ENCODE results near the gene PIH1D1.

- TF ChIP-seq, protein P1, sequence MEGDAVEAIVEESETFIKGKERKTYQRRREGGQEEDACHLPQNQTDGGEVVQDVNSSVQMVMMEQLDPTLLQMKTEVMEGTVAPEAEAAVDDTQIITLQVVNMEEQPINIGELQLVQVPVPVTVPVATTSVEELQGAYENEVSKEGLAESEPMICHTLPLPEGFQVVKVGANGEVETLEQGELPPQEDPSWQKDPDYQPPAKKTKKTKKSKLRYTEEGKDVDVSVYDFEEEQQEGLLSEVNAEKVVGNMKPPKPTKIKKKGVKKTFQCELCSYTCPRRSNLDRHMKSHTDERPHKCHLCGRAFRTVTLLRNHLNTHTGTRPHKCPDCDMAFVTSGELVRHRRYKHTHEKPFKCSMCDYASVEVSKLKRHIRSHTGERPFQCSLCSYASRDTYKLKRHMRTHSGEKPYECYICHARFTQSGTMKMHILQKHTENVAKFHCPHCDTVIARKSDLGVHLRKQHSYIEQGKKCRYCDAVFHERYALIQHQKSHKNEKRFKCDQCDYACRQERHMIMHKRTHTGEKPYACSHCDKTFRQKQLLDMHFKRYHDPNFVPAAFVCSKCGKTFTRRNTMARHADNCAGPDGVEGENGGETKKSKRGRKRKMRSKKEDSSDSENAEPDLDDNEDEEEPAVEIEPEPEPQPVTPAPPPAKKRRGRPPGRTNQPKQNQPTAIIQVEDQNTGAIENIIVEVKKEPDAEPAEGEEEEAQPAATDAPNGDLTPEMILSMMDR (IDR thresholded peaks at IDR 0.05), result no peak
- TF ChIP-seq POLR2AphosphoS5 (IDR thresholded peaks at IDR 0.05) (no peak), POLR2A (IDR thresholded peaks at IDR 0.05) (no peak), EP300 (IDR thresholded peaks at IDR 0.05) (no peak)
Observed at GRCh38 chr19:49421039-49421877, 30.4 kb downstream of the PIH1D1 start.
